Prostate gland (tissue), 2 donors: ENCODE measurements around the gene TMEM63C.

ENCODE experiments used
- POLR2A ChIP-seq: fragments of 450-650 bp; IDR thresholded peaks from one replicate; pipeline ENCODE4 v1.6.1; 2016; ENCODE audit warnings: antibody characterized with exemption, mild to moderate bottlenecking
- TF ChIP-seq, protein P1 (sequence below), 4 experiments: fragments of 200-600 bp in 2 of 4; fragments of 450-650 bp in 2 of 4; sonication (generic) in 2 of 4; IDR thresholded peaks; 1 replicate in 3 of 4; 2 replicates in 1 of 4; pipeline ENCODE4 v1.5.1; 2016 to 2019; ENCODE audit warnings: antibody characterized with exemption in 4 of 4, mild to moderate bottlenecking in 2 of 4, moderate library complexity in 2 of 4

DNA sequence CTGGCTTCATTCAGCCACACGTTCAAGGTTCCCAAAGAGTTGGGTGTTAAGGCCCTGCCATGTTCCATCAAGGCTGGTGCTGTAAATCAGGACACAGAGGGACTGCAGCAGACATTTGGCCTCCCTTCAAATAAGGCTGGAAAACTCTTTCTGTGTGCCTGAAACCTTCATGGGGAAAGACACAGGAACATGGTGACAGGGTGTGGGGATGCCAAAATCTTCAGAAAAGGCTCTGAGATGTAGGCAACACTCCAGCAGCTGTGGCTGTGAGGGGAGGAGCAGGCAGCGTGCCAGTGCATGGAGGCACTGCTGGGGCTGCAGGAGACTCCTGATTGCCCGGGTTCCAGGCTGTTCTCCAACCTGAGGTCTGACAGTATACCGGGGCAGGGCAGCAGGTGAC lies 124.1 kb downstream of the TMEM63C start:
- TF ChIP-seq, protein P1, sequence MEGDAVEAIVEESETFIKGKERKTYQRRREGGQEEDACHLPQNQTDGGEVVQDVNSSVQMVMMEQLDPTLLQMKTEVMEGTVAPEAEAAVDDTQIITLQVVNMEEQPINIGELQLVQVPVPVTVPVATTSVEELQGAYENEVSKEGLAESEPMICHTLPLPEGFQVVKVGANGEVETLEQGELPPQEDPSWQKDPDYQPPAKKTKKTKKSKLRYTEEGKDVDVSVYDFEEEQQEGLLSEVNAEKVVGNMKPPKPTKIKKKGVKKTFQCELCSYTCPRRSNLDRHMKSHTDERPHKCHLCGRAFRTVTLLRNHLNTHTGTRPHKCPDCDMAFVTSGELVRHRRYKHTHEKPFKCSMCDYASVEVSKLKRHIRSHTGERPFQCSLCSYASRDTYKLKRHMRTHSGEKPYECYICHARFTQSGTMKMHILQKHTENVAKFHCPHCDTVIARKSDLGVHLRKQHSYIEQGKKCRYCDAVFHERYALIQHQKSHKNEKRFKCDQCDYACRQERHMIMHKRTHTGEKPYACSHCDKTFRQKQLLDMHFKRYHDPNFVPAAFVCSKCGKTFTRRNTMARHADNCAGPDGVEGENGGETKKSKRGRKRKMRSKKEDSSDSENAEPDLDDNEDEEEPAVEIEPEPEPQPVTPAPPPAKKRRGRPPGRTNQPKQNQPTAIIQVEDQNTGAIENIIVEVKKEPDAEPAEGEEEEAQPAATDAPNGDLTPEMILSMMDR (IDR thresholded peaks at IDR 0.05): no peak
- no peak for TF ChIP-seq POLR2A
